ENCODE data around the gene LPP. TPM values are rescaled to one million over a fixed set of nuclear protein-coding genes. Genes with fewer than 3 reads are reported as not detected.
"Not testable (repeated sequence)": the region's sequence is repeated elsewhere in the genome, so short reads cannot be mapped to it uniquely, and the experiment has no call there.

The LPP gene
- 8.6 and 22.1 TPM in 2 replicates for total RNA-seq (2014; rRNA removed; shearing (Covaris generic))

- DNase-seq (ENCODE audit: low spot score), result peak; percentile 49
Observed at GRCh38 chr3:188154014-188154808, at the start of gene LPP. Gene LPP (plus strand): TSS chr3:188154157. CDS start chr3:188406121, 251,964 bp downstream.

- no peak for DNase-seq (ENCODE audit: low spot score)
Observed at GRCh38 chr3:188106006-188106405, 48.0 kb upstream of the LPP start.

GRCh38 chr3:188106454-188106853 is 47.5 kb upstream of the LPP start:
- no peak for DNase-seq (ENCODE audit: low spot score)

- DNase-seq (ENCODE audit: low spot score), result no peak
Observed at GRCh38 chr3:188106887-188107830, 46.8 kb upstream of the LPP start.

GRCh38 chr3:188108703-188109412 is 45.1 kb upstream of the LPP start:
- no peak for DNase-seq (ENCODE audit: low spot score)

GRCh38 chr3:188111002-188111584 is 42.9 kb upstream of the LPP start:
- DNase-seq (ENCODE audit: low spot score), result no peak

- no peak for DNase-seq (ENCODE audit: low spot score)
Observed at GRCh38 chr3:188113756-188114155, 40.2 kb upstream of the LPP start.

GRCh38 chr3:188119846-188120245 is 34.1 kb upstream of the LPP start:
- DNase-seq (ENCODE audit: low spot score), result no peak

GRCh38 chr3:188122571-188123169 is 31.3 kb upstream of the LPP start:
- DNase-seq (ENCODE audit: low spot score), result peak; percentile 12

GRCh38 chr3:188123170-188123905 is 30.6 kb upstream of the LPP start:
- DNase-seq (ENCODE audit: low spot score), result peak; percentile 25

- DNase-seq (ENCODE audit: low spot score), result no peak
Observed at GRCh38 chr3:188124184-188124583, 29.8 kb upstream of the LPP start.

- DNase-seq (ENCODE audit: low spot score), result no peak
Observed at GRCh38 chr3:188125076-188125475, 28.9 kb upstream of the LPP start.

GRCh38 chr3:188126276-188126675 is 27.7 kb upstream of the LPP start:
- DNase-seq (ENCODE audit: low spot score), result no peak

- DNase-seq (ENCODE audit: low spot score), result no peak
Observed at GRCh38 chr3:188126934-188127333, 27.0 kb upstream of the LPP start.

- no peak for DNase-seq (ENCODE audit: low spot score)
Observed at GRCh38 chr3:188128905-188129304, 25.1 kb upstream of the LPP start.

- not testable (repeated sequence) for DNase-seq (ENCODE audit: low spot score)
Observed at GRCh38 chr3:188131023-188131422, 22.9 kb upstream of the LPP start.

- no peak for DNase-seq (ENCODE audit: low spot score)
Observed at GRCh38 chr3:188133219-188133618, 20.7 kb upstream of the LPP start.

GRCh38 chr3:188133646-188134045 is 20.3 kb upstream of the LPP start:
- no peak for DNase-seq (ENCODE audit: low spot score)

- DNase-seq (ENCODE audit: low spot score), result no peak
Observed at GRCh38 chr3:188134079-188134478, 19.9 kb upstream of the LPP start.

- DNase-seq (ENCODE audit: low spot score), result no peak
Observed at GRCh38 chr3:188134856-188135255, 19.1 kb upstream of the LPP start.

Measured in HT-29 (cell line).